PC-9 (cell line): Measurements from ENCODE around the gene MAST1.

ENCODE experiments used
- CTCF ChIP-seq: fragments of 200-600 bp; sonication (generic); conservative IDR thresholded peaks from 2 replicates; pipeline ENCODE4 v1.6.1; 2017; ENCODE audit warnings: mixed run types, antibody characterized with exemption, mild to moderate bottlenecking, moderate library complexity
- EZH2 ChIP-seq: fragments of 200-600 bp; sonication (generic); IDR thresholded peaks from 2 replicates; pipeline ENCODE4 v1.8.0; 2017; ENCODE audit warnings: antibody characterized with exemption, low read depth

GRCh38 chr19:12821761-12822160 is 16.6 kb upstream of the MAST1 start:
- TF ChIP-seq CTCF (no peak), EZH2 (no peak)
